Activated T-helper 1 cell treated with anti-CD3 and anti-CD28 coated beads, Interleukin-2, amount 50 U/mL, for 16 hours (primary cell): ENCODE results near the gene ZFYVE1.
A peak's percentile ranks its signal among the peaks of the same experiment; 100 is the strongest.
"Not testable (repeated sequence)": the region's sequence is repeated elsewhere in the genome, so short reads cannot be mapped to it uniquely, and the experiment has no call there.

ENCODE experiments used
- DNase-seq, 2 donors: peaks; one replicate each; pipeline ENCODE4 v3.0.0-alpha.2; 2020; ENCODE audit warnings: low read depth in 1 of 2, low spot score in 1 of 2

The ZFYVE1 gene, protein sequence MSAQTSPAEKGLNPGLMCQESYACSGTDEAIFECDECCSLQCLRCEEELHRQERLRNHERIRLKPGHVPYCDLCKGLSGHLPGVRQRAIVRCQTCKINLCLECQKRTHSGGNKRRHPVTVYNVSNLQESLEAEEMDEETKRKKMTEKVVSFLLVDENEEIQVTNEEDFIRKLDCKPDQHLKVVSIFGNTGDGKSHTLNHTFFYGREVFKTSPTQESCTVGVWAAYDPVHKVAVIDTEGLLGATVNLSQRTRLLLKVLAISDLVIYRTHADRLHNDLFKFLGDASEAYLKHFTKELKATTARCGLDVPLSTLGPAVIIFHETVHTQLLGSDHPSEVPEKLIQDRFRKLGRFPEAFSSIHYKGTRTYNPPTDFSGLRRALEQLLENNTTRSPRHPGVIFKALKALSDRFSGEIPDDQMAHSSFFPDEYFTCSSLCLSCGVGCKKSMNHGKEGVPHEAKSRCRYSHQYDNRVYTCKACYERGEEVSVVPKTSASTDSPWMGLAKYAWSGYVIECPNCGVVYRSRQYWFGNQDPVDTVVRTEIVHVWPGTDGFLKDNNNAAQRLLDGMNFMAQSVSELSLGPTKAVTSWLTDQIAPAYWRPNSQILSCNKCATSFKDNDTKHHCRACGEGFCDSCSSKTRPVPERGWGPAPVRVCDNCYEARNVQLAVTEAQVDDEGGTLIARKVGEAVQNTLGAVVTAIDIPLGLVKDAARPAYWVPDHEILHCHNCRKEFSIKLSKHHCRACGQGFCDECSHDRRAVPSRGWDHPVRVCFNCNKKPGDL

DNA sequence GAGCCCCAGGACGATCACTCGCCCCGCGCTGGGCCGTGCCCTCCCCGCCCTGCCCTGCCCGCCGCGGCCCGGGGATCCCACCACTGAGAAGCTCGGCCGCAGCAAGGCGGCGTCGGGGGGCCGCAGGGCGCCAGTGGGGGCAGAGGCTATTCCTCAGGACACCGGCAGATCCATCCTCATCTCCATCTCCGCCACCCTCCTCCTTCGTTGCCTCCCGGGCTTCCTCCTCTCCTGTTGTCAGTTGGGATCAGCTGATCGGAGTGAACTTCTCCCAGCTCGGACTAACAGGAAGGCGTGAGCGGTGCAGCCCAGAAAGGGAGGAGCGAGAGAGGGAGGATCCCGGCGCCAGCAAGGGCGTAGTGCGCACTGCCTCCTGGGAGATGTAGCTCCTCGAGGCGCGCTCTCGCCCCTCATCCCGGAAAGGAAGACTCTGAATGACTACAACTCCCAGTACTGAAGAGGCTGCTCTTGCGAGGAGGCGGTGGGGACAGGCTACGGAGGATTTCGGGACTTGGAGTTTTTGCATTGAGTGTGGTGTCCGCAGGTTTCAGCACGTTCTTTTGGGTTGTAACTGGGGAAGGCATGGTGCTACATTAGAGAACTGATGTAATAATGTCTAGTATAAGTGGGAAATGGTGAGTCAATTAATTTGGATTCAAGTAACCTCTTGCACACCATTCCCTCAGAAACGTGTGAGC, at the start of gene ZFYVE1:
Gene ZFYVE1 (minus strand): TSS at position 262 of the 698 bp plus-strand sequence. CDS start 2,598 bp downstream, outside the sequence.
- peak; percentile 83 for DNase-seq

DNA sequence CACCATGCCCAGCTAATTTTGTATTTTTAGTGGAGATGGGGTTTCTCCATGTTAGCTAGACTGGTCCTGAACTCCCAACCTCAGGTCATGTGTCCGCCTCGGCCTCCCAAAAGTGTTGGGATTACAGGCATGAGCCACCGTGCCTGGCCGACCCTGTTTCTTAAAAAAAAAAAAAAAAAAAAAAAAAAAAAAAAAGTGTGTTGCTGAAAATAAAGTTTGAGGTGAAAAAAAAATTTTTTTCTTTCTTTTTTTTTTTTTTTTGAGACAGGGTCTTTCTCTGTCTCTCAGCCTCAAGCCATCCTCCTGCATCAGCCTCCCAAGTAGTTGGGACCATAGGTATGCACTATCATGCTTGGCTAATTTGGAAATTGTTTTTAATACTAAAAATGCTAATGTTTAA, 42.7 kb upstream of the ZFYVE1 start:
- DNase-seq = no peak

DNA sequence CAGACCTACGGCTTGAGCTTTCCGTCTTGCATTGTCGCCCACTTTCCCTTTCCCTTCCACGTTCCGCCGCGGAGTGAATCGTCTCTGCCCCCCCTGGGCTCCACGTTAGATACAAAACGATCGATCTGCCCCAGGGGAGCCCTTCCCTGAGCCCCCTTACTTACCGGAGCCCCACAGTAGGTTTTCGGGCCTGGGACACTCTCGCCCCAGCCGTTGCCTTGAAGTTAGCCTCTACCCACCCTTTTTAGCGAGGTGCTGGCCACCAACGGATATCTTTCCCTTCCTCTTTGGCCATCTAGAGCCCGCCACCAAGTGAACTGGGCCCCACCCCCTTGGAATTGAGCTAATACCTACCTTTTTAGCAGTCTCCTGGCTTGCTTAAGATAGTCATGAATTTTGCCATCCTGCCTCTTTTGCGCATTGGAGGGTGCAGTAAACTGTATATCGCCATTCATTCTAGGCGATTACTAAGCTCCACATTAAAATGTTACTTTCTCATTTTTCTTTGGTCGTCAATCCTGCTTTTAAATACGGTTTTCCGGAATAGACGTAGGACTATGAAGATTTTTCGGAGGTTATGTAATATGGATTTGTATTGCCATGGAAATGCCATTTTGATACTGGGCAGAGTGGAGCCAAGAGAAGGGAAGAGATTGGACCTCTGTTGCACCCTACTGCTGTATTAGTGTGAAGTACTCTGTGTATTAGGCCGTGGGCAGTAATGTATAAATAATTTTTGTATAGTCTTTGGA, 32.2 kb upstream of the ZFYVE1 start:
- no peak for DNase-seq

DNA sequence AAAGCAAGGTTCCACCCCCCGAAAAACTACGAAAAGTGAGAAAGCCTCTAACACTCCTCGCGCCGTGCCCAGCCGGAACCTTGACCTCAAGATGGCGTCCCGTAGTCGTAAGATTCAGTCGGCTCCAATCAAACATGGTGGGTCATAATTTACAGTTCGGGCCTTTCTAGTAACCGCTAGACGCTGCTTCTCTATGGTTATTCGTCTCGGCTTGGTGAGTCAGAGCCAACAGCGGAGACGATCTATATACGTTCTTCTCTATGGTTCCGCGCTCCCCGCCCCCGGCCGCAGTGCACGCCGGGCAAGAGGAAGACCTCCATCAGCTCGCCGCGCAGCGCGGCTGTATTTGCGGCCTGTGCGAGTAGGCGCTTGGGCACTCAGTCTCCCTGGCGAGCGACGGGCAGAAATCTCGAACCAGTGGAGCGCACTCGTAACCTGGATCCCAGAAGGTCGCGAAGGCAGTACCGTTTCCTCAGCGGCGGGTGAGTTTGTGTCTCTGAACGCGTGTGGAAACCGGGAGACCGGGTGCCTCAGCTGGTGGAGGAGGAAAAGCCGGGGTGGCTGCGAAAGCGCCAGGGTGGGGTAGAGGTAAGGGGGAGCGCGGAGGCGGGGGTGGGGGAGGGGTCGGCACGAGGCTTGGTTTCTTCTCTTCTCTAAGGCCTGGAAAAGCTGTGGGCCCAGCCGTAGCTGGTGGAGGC, 31.5 kb upstream of the ZFYVE1 start, which contains the start of gene RBM25:
Gene RBM25 (plus strand): TSS at position 311 of the 698 bp plus-strand sequence. CDS start 13,108 bp downstream, outside the sequence.
- peak; percentile 87 to 90 for DNase-seq

DNA sequence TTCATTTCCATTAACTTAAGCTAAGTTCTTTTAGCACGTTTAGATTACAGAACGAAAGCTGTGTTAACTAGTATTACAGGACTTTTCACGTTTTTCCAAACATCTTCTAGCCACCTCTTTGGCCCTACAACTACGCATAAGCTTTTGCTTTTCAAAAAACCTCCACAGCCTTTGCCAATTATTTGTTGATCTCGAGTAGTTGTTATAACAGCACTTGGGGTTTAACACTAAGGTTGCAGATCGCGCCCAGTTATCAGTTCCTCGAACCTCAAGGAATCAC, 31.0 kb upstream of the ZFYVE1 start:
- no peak for DNase-seq

DNA sequence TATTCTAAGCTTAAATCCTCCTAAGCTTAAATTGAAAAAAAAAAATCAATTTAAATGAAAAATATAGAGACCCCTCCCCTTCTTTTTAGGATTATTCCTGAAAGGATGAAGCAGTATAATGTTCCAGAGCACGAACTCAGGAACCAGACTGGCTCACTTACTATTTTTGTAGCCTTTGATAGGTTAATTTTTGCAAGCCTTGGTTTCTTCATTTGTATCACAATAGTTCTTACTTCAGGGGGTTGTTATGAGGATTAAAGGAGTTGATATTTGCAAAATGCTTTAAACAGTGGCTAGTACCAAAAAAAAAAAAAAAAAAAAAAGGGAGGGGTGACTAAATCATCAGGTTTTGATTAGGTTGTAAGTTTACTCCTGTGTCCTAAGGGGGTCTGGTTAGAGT, 28.3 kb upstream of the ZFYVE1 start:
- no peak for DNase-seq

DNA sequence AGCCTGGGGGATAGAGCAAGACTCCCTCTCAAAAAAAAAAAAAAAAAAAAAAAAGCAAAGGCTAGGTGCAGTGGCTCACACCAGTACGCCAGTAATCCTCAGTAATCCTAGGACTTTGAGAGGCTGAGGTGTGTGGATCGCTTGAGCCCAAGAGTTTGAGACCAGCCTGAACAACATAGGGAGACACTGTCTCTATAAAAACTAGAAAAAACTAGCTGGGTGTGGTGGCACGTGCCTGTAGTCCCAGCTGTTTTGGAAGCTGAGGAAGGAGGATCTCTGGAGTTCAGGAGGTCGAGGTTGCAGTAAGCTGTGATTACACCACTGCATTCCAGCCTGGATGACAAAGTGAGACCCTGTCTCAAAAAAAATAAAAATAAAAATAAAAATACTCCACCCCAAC, 22.5 kb upstream of the ZFYVE1 start:
- no peak for DNase-seq

DNA sequence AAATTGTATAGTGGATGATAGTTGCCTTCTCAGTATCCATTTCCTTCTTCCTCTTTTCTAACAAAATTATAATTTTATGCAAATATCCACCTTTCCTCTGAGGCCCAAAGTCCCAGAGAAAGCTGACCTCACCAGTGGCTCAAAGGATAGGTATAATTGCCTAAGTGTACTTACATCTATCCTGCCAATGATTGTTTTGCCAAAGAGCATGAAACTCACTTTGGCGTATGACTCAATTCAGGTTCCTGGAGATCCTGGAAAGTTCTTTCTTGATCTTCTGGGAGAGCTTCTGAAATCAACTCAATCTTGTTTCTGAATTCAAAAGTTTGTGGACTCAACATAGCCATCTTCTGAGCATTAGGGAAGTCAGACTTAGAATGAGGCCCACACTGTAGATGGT, 20.9 kb upstream of the ZFYVE1 start:
- DNase-seq = no peak

DNA sequence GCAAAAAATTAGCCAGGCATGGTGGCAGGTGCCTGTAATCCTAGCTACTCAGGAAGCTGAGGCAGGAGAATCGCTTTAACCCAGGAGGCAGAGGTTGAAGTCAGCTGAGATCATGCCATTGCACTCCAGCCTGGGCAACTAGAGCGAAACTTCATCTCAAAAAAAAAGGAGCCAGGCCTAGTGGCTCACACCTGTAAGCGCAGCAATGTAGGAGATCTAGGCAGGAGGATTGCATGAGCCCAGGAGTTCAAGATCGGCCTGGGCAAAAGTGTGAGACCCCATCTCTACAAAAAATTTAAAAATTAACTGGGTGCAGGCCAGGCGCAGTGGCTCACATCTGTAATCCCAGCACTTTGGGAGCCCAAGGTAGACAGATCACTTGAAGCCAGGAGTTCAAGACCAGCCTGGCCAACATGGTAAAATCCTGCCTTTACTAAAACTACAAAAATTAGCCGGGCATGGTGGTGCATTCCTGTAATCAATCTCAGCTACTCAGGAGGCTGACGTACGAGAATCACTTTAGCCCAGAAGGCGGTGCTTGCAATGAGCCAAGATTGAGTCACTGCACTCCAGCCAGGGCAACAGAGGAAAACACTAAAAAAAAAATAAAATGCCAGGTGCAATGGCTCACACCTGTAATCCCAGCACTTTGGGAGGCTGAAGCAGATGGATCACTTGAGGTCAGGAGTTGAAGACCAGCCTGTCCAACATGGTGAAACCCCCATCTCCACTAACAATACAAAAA, 10.0 kb upstream of the ZFYVE1 start:
- not testable (repeated sequence) for DNase-seq

DNA sequence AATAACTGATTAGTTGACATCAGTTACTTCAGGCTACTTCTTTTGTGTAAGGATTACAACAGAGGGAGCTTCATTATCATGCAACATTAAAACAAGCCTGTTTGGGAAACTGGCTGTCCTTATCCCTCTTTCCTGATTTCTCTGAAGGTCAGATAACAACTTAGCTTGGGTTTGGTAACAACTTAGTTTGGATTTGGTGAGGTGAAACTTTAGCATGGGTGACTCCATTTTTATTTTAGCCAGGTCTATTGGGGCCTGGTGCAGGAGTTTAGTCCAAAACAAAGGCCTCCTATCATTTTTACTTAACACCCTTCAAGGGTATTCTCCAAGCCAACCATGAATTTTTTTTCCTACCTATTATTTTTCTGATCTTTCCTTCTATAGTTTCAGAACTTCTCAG, 1.1 kb upstream of the ZFYVE1 start:
- no peak for DNase-seq

DNA sequence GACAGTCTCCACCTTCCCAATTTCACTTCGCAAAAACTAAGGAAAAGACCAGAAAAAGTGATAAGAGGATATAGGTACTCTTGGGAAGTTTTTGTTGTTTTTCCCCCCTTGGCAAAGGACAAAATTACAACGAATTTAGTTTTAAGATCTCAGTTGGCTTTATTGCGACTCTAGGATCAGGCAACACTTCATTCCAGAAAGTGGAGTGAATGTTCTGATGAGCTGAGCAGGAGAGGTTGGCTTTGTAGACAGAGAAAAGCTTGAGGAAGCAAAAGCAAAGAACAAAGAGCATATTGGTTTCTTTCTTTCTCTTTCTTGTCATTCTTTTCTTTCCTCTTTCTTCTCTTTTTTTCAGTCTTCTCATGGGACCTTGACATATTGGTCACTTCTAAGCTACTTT, 640 bp upstream of the ZFYVE1 start:
- no peak for DNase-seq

DNA sequence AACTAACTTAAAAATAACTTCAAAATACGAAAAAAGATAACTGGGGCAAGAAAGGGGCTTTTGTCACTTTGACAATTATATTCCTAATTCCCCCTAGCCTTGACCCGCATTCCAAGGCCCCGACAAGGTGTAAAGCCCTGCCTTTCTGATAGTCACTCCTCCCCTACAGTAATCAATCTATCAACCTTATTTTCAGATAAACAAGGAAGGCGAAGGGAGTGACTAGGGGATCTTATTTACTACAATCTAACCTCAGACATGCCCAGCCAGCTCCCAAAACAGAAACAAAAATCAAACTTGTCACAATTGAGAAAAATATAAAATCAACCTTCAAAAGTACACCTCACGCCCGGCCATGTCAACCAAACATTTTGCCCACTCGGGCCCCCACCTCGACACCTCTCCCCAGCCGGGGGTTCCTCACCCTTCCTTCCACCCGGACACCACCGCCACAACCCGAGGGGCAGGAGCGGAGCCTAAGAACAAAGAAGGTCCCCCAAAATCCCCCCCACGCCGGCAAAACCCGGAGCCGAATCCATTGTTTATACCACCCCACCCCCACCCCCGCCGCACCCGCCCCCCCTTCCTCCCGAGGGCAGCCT, 562 bp downstream of the ZFYVE1 start:
- DNase-seq = no peak

DNA sequence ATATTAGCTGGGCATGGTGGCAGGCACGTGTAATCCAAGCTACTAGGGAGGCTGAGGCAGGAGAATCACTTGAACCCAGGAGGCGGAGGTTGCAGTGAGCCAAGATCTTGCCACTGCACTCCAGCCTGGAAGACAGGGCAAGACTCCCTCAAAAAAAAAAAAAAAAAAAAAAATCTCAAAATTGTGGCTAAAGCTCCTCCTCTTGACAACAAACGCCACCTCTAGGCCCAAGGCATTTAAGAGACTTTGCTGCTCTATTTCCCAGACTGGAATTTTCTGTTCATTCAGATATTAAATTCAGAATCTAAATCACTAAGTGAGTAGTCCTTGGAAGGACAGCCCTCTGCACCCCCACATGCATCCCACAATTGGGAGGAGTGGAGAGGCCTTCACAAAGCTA, 1.4 kb downstream of the ZFYVE1 start:
- no peak for DNase-seq

DNA sequence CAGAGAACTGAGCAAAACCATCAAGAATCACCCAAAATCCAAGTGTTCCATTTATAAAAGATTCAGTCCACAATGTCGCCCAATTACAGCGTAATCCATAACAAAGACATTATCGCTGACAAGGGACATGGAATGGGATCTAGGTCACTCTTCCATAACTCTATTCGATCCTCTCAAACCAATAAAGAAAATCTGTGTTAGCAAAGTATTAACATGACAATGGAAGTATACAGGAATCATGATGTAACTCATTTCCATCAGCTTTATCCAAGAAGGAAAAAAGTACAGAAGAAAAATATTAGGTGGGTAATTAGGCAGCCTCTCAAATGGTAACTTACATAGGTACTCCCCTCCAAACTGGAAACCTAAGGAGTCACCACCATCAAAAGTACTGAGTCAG, 4.9 kb downstream of the ZFYVE1 start:
- DNase-seq = no peak

DNA sequence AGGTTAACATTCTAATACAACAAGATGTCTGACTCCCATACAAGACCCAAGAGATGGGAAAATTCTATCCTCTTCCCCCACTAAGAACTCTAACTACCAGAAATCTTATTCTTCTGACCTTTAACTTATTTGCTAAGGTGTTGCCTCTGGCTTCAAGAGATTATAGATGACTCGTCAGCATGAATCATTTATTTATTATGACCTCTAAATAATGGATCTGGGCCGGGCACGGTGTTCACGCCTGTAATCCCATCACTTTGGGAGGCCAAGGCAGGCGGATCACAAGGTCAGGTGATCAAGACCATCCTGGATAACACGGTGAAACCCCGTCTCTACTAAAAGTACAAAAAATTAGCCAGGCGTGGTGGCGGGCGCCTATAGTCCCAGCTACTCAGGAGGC, 10.9 kb downstream of the ZFYVE1 start:
- DNase-seq = not testable (repeated sequence)

DNA sequence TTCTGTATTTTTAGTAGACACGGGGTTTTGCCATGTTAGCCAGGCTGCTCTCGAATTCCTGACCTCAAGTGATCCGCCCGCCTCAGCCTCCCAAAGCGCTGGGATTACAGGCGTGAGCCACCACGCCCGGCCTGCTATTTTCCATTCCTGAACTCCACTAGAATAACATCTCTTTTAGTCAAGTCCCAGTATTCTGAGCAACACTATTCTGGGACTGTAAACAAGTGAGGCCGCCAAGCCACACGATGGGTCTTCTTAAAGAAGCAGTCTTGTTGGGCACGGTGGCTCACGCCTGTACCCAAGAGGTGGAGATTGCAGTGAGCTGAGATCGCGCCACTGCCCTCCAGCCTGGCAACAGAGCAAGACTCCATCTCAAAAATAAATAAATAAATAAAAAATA, 11.4 kb downstream of the ZFYVE1 start:
- DNase-seq = not testable (repeated sequence)

DNA sequence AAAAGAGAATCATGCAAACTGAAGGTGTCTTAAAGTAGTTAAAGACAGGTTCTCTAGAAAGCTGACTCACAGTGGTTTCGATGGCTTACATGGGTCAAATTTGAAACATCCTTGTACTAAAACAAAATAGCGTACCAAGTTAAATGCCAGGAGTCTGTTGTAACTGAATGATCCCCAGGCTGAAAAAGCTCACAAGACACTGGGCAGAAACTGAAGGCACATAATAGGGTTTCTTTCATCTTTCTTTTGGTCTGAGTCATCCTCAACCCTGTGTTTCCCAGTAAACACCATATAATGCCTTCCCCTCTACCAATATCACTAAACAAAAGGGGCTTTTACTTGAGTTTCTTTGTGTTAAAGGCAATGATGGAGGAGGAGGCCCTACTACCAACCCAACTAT, 12.8 kb downstream of the ZFYVE1 start:
- no peak for DNase-seq

DNA sequence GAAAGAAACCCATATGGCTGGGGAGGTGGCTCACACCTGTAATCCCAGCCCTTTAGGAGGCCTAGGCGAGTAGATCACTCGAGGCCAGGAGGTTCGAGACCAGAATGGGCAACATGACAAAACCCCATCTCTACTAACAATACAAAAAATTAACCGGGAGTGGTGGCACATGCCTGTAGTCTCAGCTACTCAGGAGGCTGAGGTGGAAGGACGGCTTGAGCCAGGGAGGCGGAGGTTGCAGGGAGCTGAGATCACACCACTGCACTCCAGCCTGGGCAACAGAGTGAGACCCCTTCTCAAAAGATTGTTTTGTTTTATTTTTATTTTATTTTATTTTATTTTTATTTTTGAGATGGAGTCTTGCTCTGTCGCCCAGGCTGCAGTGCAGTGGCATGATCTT, 15.7 kb downstream of the ZFYVE1 start:
- not testable (repeated sequence) for DNase-seq

DNA sequence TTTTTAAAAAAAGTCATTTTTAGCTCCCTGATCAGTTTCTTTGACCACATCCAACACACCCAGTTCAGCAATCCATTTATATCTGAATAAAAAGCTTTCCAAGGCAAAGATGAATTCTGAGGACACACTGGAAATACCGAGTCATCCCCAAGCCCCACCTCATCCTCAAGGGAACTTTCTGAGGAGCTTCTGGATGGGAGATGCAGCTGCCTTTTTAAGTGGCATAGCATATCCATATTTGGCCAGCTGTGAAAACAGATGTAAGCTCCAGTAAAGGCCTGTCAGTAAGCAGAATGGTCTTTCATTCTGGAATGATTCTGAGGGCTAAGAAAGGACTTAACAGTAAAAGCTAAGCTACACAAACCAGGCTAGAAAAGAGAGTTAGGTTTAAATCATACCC, 18.4 kb downstream of the ZFYVE1 start:
- DNase-seq = no peak

DNA sequence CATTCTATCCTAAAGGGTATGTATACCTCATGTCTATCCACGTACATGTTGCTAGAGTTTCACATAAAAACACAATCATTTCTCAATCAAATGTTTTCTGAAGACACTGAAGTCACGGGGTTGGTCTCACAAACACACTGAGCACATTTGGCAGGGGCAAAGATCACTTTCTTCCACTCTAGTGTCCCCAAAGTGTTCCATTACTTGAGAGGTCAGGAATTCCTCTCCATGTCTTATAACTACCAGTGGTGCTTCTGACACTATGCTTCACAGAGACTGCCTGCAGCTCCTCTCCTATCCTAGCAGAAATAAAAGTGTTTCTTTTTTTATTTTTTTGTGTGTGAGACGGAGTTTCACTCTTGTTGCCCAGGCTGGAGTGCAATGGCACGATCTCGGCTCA, 19.1 kb downstream of the ZFYVE1 start:
- DNase-seq = no peak
